Hepatocyte (in vitro differentiated cells): ENCODE measurements around the gene FBXO47. TPM values are rescaled to one million over a fixed set of nuclear protein-coding genes. Genes with fewer than 3 reads are reported as not detected.

Experiments used
- DNase-seq: peaks from one replicate; pipeline ENCODE4 v3.0.0-alpha.2; 2016; ENCODE audit warnings: low spot score
- H2AFZ ChIP-seq: fragments of 200-600 bp; sonication (generic); 2 replicates; pipeline ENCODE4 v1.6.0; 2016; ENCODE audit warnings: antibody characterized with exemption, mild to moderate bottlenecking
- H3K27ac ChIP-seq: fragments of 200-600 bp; sonication (generic); 2 replicates; pipeline ENCODE4 v1.5.1; 2016; ENCODE audit warnings: mild to moderate bottlenecking
- H3K27me3 ChIP-seq: fragments of 200-600 bp; sonication (generic); 2 replicates; pipeline ENCODE4 v1.6.1; 2016
- H3K36me3 ChIP-seq: fragments of 200-600 bp; sonication (generic); replicated peaks from 2 replicates; pipeline ENCODE4 v1.5.1; 2016; ENCODE audit warnings: low read depth; ENCODE audit not compliant: insufficient read depth
- H3K4me1 ChIP-seq: fragments of 200-600 bp; sonication (generic); 2 replicates; pipeline ENCODE4 v1.5.1; 2016; ENCODE audit warnings: mild to moderate bottlenecking, moderate library complexity; ENCODE audit not compliant: insufficient read depth
- H3K4me2 ChIP-seq: fragments of 200-600 bp; sonication (generic); 2 replicates; pipeline ENCODE4 v1.6.0; 2016
- H3K4me3 ChIP-seq: fragments of 200-600 bp; sonication (generic); 2 replicates; pipeline ENCODE4 v1.5.1; 2016; ENCODE audit warnings: mild to moderate bottlenecking
- H3K79me2 ChIP-seq: fragments of 200-600 bp; sonication (generic); 2 replicates; pipeline ENCODE4 v1.6.0; 2017; ENCODE audit warnings: mild to moderate bottlenecking
- H3K9me2 ChIP-seq: fragments of 200-600 bp; sonication (generic); replicated peaks from 2 replicates; pipeline ENCODE4 v1.6.0; 2017; ENCODE audit warnings: mild to moderate bottlenecking; ENCODE audit not compliant: insufficient read depth
- H3K9me3 ChIP-seq: fragments of 200-600 bp; sonication (generic); 2 replicates; pipeline ENCODE4 v1.5.1; 2016; ENCODE audit warnings: low read depth, mild to moderate bottlenecking
- H4K20me1 ChIP-seq: fragments of 200-600 bp; sonication (generic); 2 replicates; pipeline ENCODE4 v1.6.0; 2016; ENCODE audit warnings: mild to moderate bottlenecking; ENCODE audit not compliant: insufficient read depth, poor library complexity, severe bottlenecking
- EZH2 ChIP-seq: fragments of 200-600 bp; sonication (generic); IDR thresholded peaks from 2 replicates; pipeline ENCODE4 v1.6.1; 2016; ENCODE audit warnings: antibody characterized with exemption, mild to moderate bottlenecking, borderline replicate concordance
- EZH2phosphoT487 ChIP-seq: fragments of 200-600 bp; sonication (generic); IDR thresholded peaks from one replicate; pipeline ENCODE4 v1.6.1; 2018; ENCODE audit warnings: antibody characterized with exemption, mild to moderate bottlenecking, low read depth, moderate library complexity; ENCODE audit not compliant: unreplicated experiment, severe bottlenecking
- WGBS: methylation state at CpG from one replicate; pipeline ENCODE4 v1.1.6; 2016; ENCODE audit warnings: low lambda C conversion rate; ENCODE audit errors: missing lambda C conversion rate; 5-methylcytosine and 5-hydroxymethylcytosine counted together
- polyA plus RNA-seq: library from polyadenylated mRNA; unstranded; fragments of >200 nt; fragmentation: Nextera tagmentation; extraction: Ambion mirVana; gene quantifications from 2 replicates; pipeline ENCODE4 v1.2.1, GENCODE V29; 2016
- total RNA-seq: library from RNA; depleted of rRNA; stranded (reverse); fragments of >200 nt; gene quantifications from 2 replicates; pipeline ENCODE4 v1.2.3, GENCODE V29; 2014
- TF ChIP-seq, protein P1 (sequence below): fragments of 200-600 bp; sonication (generic); IDR thresholded peaks from 2 replicates; pipeline ENCODE4 v1.5.1; 2016; ENCODE audit warnings: antibody characterized with exemption, mild to moderate bottlenecking; ENCODE audit not compliant: poor library complexity

FBXO47 gene
- total and polyA plus RNA-seq, 2 experiments from 2014 or later, result not detected

- peaks cover 84% of the 10 kb centered on the region for H4K20me1 ChIP-seq
- 72% methylated on average over 6 of the region's 8 CpGs for WGBS
Observed at GRCh38 chr17:38908676-38909181, 58.5 kb downstream of the FBXO47 start.

GRCh38 chr17:38907930-38908675 lies 59.1 kb downstream of the FBXO47 start:
- TF ChIP-seq EZH2phosphoT487, result no peak
- TF ChIP-seq EZH2, result no peak
- TF ChIP-seq, protein P1, sequence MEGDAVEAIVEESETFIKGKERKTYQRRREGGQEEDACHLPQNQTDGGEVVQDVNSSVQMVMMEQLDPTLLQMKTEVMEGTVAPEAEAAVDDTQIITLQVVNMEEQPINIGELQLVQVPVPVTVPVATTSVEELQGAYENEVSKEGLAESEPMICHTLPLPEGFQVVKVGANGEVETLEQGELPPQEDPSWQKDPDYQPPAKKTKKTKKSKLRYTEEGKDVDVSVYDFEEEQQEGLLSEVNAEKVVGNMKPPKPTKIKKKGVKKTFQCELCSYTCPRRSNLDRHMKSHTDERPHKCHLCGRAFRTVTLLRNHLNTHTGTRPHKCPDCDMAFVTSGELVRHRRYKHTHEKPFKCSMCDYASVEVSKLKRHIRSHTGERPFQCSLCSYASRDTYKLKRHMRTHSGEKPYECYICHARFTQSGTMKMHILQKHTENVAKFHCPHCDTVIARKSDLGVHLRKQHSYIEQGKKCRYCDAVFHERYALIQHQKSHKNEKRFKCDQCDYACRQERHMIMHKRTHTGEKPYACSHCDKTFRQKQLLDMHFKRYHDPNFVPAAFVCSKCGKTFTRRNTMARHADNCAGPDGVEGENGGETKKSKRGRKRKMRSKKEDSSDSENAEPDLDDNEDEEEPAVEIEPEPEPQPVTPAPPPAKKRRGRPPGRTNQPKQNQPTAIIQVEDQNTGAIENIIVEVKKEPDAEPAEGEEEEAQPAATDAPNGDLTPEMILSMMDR, result no peak
- Histone ChIP-seq H3K4me3 (no peak overlapping the region), H3K36me3 (no peaks in the 10 kb centered on the region), H3K27ac (no peak overlapping the region), H3K9me3 (no peaks in the 10 kb centered on the region), H4K20me1 (peaks cover 89% of the 10 kb centered on the region), H3K4me2 (no peak overlapping the region), H3K4me1 (peaks cover 8% of the 10 kb centered on the region), H3K27me3 (no peaks in the 10 kb centered on the region), H3K79me2 (peaks cover 90% of the 10 kb centered on the region), H3K9me2 (no peaks in the 10 kb centered on the region), H2AFZ (no peak overlapping the region)
- WGBS, result 79% methylated on average over 15 of the region's 15 CpGs
- DNase-seq, result no peak

More at GRCh38 chr17:38908676-38909181, 58.5 kb downstream of the FBXO47 start:
- Histone ChIP-seq H3K36me3 (no peaks in the 10 kb centered on the region), H3K4me2 (no peak overlapping the region), H3K27me3 (no peaks in the 10 kb centered on the region), H3K79me2 (peaks cover 84% of the 10 kb centered on the region), H3K27ac (no peak overlapping the region), H3K4me3 (no peak overlapping the region), H3K9me2 (no peaks in the 10 kb centered on the region), H2AFZ (no peak overlapping the region), H3K9me3 (no peaks in the 10 kb centered on the region), H3K4me1 (peaks cover 8% of the 10 kb centered on the region)
- no peak for DNase-seq
- TF ChIP-seq EZH2phosphoT487, result no peak
- TF ChIP-seq EZH2, result no peak
- TF ChIP-seq, protein P1, result no peak

DNA sequence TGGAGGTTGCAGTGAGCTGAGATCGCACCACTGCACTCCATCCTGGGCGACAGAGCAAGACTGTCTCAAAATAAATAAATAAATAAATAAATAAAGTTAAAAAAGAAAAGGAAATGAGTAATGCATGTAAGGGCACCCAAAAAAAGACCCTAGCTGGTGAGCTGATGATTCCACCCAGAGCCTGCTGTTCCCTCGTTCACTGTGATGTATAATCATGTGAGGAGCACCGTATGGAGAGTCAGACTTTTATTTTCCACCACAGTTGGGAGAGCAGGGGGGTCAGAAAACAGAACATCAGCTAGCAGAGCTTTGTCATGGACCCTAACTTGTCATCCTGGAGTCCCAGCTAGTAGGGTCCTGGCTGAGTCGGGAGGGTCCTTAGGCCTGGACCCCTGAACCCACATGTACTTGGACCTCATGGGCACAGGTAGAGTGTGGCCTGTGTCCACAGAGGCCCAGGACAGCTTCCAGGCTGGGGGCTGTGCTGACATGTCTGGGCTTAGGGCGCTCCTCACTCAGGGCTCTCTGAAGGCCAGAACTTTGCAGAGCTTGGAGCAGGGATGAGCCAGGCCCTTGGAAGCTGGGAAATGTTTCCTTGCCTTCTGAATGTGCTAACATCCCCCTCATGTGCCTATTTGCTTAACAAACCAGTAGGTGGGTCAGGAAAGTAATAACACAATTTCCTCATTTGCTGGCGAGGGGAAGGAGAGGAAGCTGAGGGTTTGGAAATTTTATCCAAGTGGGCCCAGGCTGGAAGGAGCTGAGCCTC lies 60.6 kb downstream of the FBXO47 start:
- H3K36me3 ChIP-seq, result no peaks in the 10 kb centered on the region

More for the DNA sequence above, 60.6 kb downstream of the FBXO47 start:
- 91% methylated on average over 7 of the region's 7 CpGs for WGBS
- peak; percentile 3 for DNase-seq
- TF ChIP-seq EZH2, result no peak
- TF ChIP-seq, protein P1, result no peak
- no peak for TF ChIP-seq EZH2phosphoT487
- no peak overlapping the region for H3K27ac ChIP-seq
- H3K9me2 ChIP-seq, result no peaks in the 10 kb centered on the region
- H2AFZ ChIP-seq, result no peak overlapping the region
- H3K4me1 ChIP-seq, result peaks cover 4% of the 10 kb centered on the region
- no peaks in the 10 kb centered on the region for H3K9me3 ChIP-seq
- H3K27me3 ChIP-seq, result no peaks in the 10 kb centered on the region
- H3K79me2 ChIP-seq, result peaks cover 93% of the 10 kb centered on the region
- H4K20me1 ChIP-seq, result peaks cover 85% of the 10 kb centered on the region
- H3K4me2 ChIP-seq, result no peak overlapping the region
- H3K4me3 ChIP-seq, result no peak overlapping the region
